GM21619 (cell line): ENCODE data around the gene MT1H.
"Not testable (repeated sequence)": the region's sequence is repeated elsewhere in the genome, so short reads cannot be mapped to it uniquely, and the experiment has no call there.

Experiments
- ATAC-seq: cut with Tn5 transposase; IDR thresholded peaks from one replicate; pipeline ENCODE4 v1.9.1; 2021; ENCODE audit not compliant: unreplicated experiment

MT1H gene

DNA sequence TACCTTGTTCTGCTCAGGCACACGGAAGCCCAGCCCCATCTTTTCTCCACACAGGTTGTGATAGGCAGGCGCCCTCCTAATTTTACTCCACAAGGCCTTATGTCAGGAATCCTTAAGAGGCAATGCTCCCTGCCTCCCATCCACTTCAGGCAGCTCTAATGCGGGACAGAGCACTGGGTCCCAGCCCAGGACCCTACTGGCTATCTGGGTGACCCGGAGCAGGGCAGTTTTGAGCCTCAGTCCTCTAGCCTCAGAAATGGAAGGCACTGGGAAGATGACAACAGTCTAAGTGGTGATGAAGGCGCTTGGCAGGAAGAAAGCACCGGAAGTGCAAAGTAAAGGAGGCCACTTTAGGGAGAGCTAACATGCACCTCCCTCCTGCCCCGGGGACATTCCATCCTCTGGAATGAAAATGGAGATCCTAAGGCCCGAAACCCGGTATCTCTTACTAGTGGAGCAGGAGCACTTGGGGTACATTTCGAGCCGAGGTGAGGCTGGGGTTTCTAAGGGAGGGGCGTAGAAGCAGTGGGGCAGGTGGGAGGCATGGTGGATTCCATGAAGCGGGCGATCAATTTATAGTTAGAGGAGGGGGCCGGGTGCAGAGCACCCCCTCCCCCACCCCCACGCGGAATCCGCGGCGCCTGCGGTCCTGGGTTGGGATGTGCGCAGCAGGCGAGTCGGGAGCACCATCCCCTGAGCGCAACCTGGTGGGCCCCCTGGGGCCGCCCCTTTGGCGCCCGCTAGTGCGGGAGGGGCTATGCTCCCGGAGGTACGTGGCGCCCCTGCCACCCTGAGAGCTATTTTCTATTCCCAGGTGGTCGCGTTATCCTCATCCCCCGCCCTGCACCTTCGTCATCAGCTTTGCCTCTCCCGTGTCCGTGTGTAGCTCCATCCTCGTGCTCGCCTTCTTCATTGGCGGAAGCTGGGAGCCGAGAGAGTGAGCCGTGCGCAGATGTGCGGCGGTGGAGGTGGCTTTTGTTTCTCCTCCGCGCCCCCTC is 7.0 kb upstream of the MT1H start:
- no peak for ATAC-seq

GRCh38 chr16:56664506-56664905 is 5.1 kb upstream of the MT1H start:
- ATAC-seq, result no peak

DNA sequence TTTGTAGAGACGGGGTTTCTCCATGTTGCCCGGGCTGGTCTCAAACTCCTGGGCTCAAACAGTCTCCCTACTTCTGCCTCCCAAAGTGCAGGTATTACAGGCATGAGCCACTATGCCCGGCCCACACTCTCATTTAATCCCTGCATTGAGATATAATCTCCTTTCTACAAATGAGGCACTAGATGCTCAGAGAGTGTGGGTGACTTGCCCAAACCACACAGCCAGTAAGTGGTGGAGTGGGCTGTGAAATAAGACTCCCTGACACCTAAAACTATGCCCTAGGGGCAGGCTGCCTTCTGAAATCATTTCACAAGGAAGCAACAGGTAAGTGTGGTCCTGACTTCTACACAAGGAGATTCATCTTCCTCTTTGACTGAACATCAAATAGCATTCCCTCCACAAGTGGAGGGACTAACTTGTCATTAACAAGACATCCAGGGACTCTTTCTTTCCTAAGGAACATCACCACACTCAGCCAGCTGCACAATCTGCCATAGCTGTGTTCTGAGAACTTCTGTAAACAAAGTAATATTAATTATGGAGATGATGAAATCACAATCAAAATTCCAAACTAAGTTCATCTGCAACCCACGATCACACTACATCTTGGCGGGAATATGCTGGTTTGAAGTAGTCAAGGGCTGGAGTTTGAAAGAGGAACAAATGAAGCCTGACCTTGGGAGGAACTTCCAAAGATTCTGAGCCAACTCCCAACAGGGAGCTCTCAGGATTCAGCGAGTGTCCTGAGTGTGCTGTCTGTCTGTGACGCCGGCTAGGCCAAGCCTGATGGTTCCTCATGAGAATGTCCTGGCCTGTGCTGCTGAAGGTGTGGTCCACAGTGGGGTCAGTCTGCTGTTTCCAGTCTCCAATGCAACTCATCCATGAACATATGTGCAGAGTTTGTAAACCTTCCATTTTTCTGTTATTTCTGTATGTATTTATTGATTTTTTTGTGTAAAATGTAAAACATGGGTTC is 4.0 kb upstream of the MT1H start:
- not testable (repeated sequence) for ATAC-seq

DNA sequence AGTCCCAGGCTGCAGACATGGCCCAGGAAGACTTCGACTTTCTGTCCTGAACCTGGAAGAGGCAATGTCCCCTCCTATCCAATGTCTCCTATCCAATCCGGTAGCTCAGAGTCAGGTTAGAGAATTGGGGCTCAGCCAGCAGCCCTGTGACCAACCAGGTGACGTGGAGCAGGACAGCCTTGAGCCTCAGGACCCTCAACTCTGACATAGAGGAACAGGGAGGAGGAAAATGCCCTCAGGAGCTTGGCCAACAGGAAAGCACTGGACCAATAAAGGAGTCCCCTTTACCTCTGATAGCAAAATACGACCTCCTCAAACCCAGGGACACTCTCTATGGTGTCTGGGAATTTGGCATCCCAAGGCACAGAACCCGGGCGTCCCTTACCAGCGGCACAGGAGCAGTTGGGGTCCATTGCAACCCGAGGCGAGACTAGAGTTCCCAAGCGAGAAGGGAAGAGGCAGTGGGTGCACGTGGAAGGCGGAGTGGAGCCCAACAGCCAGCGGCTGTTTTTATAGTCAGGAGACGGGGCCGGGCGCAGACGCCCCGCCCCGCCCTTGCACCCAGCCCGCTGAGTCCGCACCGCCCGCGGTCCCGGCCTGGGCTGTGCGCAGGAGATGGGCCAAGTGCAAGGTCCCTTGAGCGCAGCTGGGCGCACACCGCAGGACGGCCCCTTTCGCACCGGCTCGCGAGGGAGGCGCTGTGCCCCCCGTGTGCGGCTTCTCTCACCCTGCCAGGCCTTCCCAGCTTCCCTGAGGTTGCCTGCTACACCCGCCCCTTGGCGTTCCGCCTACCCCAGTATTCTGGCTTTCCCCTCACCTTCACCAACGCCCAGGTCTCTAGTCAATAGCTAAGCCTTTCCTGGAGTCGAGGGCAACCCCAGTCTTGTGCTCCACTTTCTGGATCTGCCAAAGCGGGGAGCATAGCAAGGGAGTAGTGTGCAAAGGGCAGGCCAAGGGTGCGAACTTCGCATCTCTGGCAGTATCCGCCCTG is 1.7 kb upstream of the MT1H start, which contains the start of gene MT1G:
Gene MT1G, minus strand, starts transcription at position 485 of the 991 bp plus-strand sequence. Its CDS starts 72 bp downstream, at position 413.
- no peak for ATAC-seq

GRCh38 chr16:56669840-56670619 is 416 bp downstream of the MT1H start:
- ATAC-seq, result no peak

GRCh38 chr16:56670620-56670934 is 963 bp downstream of the MT1H start:
- no peak for ATAC-seq

GRCh38 chr16:56671691-56672090 is 2.1 kb downstream of the MT1H start:
- not testable (repeated sequence) for ATAC-seq

DNA sequence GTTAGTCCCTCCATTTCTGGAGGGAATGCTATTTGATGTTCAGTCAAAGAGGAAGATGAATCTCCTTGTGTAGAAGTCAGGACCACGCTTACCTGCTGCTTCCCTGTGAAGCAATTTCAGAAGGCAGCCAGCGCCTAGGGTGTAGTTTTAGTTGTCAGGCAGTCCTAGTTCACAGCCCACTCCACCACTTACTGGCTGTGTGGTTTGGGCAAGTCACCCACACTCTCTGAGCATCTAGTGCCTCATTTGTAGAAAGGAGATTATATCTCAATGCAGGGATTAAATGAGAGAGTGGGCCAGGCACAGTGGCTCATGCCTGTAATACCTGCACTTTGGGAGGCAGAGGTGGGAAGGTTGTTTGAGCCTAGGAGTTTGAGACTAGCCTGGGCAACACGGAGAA is 2.6 kb downstream of the MT1H start:
- not testable (repeated sequence) for ATAC-seq

GRCh38 chr16:56672761-56673536 is 3.3 kb downstream of the MT1H start:
- no peak for ATAC-seq

DNA sequence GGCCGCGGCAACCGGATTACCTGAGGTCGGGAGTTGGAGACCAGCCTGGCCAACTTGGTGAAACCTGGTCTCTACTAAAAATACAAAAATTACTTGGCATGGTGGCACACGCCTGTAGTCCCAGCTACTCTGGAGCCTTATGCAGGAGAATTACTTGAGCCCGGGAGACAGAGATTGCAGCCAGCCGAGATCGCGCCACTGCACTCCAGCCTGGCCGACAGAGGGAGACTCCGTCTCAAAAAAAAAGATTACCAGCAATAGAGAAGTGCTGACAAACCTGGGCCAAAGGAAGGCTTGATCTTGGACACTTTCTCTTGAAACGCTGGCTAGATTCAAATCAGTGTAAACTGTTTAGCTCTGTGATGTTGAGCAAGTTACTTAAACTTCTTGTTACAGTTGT is 4.3 kb downstream of the MT1H start:
- no peak for ATAC-seq

- ATAC-seq, result not testable (repeated sequence)
These were observed 5.0 kb downstream of the MT1H start for GRCh38 chr16:56674570-56674969.

- ATAC-seq, result no peak
These were observed 6.1 kb downstream of the MT1H start for GRCh38 chr16:56675685-56676210.

DNA sequence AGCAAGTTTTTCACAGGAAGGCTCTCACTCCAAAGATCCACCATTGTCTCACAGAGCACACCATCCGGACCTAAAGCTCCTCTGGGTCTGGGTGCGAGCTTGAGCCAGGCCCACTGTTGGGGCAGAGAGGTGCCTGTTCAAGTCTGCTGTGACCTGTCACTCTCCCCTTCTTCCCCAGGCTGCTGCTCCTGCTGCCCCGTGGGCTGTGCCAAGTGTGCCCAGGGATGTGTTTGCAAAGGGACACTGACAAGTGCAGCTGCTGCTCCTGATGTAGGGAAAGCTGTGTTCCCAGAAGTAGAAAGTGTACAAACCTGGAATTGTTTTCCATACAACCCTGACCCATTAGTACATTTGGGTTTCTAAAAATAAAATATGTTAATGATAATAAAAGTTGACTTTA is 7.9 kb downstream of the MT1H start:
- no peak for ATAC-seq

DNA sequence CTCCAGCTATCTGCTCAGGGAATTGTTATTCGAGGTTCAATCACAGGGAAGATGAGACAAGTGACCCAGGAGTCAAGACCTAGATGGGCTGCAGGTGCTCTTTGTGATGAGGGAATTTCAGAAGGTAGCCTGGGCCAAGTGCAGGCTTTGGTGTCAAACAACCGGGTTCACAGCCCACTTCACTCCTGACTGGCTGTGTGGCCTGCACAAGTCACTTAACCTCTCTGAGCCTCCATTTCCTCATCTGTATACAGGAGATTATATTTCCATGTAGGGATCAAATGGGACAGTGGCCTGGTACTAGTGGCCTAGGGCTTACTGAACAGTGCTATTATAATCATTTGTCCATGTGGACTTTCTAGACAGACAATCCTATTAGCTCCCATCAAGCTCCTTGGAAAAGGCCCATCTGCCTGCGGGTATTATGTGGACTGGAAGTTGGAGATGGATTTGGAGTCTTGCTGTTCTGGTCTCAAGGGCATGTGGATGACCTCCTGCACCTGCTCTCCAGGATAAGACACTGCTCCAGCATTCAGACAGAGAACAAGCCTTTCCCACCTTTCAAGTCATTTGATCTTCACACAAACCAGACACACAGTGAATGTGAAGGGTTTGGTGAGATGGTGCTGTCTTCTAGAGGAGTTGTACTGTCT is 9.6 kb downstream of the MT1H start:
- no peak for ATAC-seq

GRCh38 chr16:56679818-56680217 is 10.2 kb downstream of the MT1H start:
- no peak for ATAC-seq

DNA sequence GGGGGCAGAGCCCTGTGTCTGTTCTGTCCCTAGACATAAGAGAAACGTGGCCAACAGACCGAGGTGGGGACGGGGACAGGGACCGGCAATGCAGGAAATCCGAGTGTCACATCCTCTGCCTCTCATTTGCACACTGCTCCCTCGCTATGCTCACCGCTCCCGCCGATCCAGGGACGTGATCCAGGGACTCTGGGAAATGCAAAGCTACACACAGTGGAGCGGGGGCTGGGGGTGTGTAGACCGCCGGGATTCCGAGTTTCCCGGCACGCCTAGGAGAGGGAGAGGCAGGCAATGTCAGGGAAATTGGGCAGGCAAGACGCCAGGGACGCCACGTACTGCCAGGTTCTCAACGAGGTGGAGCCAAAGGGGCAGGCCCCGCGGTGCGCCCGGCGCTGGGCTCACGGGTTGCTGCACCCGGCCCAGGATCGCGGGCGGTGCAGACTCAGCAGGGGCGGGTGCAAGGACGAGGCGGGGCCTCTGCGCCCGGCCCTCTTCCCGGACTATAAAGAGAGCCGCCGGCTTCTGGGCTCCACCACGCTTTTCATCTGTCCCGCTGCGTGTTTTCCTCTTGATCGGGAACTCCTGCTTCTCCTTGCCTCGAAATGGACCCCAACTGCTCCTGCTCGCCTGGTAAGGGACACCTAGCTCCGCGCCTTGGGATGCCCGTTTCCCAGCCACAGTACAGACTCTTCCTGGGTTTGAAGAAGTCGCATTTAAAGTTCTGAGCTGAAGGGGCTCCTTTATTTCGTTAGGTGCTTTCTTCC is 12.5 kb downstream of the MT1H start, which contains the start of gene MT1X:
Gene MT1X, plus strand, starts transcription at position 532 of the 764 bp plus-strand sequence. Its CDS starts 71 bp downstream, at position 603.
- ATAC-seq, result peak; percentile 97
